Activated CD8-positive, alpha-beta T cell treated with anti-CD3 and anti-CD28 coated beads for 36 hours (primary cell): ENCODE results near the gene NBEAL1. TPM values are rescaled to one million over a fixed set of nuclear protein-coding genes. Genes with fewer than 3 reads are reported as not detected.
"Not testable (repeated sequence)": the region's sequence is repeated elsewhere in the genome, so short reads cannot be mapped to it uniquely, and the experiment has no call there.

Experiments used
- ATAC-seq: fragments of 200-7000 bp; cut with Tn5 transposase; one replicate; pipeline ENCODE4 v1.10.0; 2021; ENCODE audit warnings: mild to moderate bottlenecking, moderate library complexity
- CTCF ChIA-PET: fragments of 350-600 bp; sonication (Branson Sonifier 250); formaldehyde crosslinking; loops from one replicate; lab custom pipeline; 2021; ENCODE audit warnings: antibody characterized with exemption; lab: Charles Lee
- POLR2A ChIA-PET: fragments of 350-600 bp; sonication (Branson Sonifier 250); formaldehyde crosslinking; loops from one replicate; lab custom pipeline; 2021; ENCODE audit warnings: antibody characterized with exemption; lab: Charles Lee
- DNase-seq: peaks from one replicate; pipeline ENCODE4 v3.0.0-alpha.2; 2020
- H3K27ac Mint-ChIP-seq: one replicate; pipeline ENCODE4 v1.8.0; 2021; ENCODE audit warnings: mild to moderate bottlenecking, mixed read lengths
- H3K27me3 Mint-ChIP-seq: one replicate; pipeline ENCODE4 v1.8.0; 2021; ENCODE audit warnings: mixed read lengths
- H3K36me3 Mint-ChIP-seq: one replicate; pipeline ENCODE4 v1.8.0; 2021; ENCODE audit warnings: low read depth, mixed read lengths
- H3K4me1 Mint-ChIP-seq: one replicate; pipeline ENCODE4 v1.8.0; 2021; ENCODE audit warnings: low read depth, mixed read lengths
- H3K4me3 Mint-ChIP-seq: one replicate; pipeline ENCODE4 v1.8.0; 2021; ENCODE audit warnings: mild to moderate bottlenecking, moderate library complexity, mixed read lengths
- H3K9me3 Mint-ChIP-seq: one replicate; pipeline ENCODE4 v1.8.0; 2021; ENCODE audit warnings: mixed read lengths
- intact Hi-C: fragments of 100-400 bp; cut with micrococcal nuclease; formaldehyde crosslinking; loops from one replicate; pipeline ENCODE4 v1.10.0; 2022
- total RNA-seq, 2 experiments: library from RNA; stranded (reverse); gene quantifications; one replicate each; pipeline ENCODE4 v1.2.3, GENCODE V29; 2021
- TF ChIP-seq, protein P1 (sequence below): fragments of 200-600 bp; IDR thresholded peaks from one replicate; pipeline ENCODE4 v1.8.0; 2022; ENCODE audit warnings: antibody characterized with exemption, mild to moderate bottlenecking

NBEAL1 gene
- total RNA-seq, 2 experiments from 2014 or later = 11.8 to 16.4 TPM

GRCh38 chr2:203104273-203104672 lies 89.6 kb downstream of the NBEAL1 start:
- H3K36me3 Mint-ChIP-seq = peaks cover 33% of the 10 kb centered on the region
- POLR2A ChIA-PET = no interaction called here
- intact Hi-C loops = no loop called here
- CTCF ChIA-PET = interaction anchor here (0.6 kb wide), 1 partner anchor 924 kb away, joined by 3 read pairs; no protein-coding TSS in a partner anchor
- peaks cover 17% of the 10 kb centered on the region for H3K9me3 Mint-ChIP-seq
- TF ChIP-seq, protein P1, sequence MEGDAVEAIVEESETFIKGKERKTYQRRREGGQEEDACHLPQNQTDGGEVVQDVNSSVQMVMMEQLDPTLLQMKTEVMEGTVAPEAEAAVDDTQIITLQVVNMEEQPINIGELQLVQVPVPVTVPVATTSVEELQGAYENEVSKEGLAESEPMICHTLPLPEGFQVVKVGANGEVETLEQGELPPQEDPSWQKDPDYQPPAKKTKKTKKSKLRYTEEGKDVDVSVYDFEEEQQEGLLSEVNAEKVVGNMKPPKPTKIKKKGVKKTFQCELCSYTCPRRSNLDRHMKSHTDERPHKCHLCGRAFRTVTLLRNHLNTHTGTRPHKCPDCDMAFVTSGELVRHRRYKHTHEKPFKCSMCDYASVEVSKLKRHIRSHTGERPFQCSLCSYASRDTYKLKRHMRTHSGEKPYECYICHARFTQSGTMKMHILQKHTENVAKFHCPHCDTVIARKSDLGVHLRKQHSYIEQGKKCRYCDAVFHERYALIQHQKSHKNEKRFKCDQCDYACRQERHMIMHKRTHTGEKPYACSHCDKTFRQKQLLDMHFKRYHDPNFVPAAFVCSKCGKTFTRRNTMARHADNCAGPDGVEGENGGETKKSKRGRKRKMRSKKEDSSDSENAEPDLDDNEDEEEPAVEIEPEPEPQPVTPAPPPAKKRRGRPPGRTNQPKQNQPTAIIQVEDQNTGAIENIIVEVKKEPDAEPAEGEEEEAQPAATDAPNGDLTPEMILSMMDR = no peak
- no peaks in the 10 kb centered on the region for H3K4me1 Mint-ChIP-seq
- ATAC-seq = no peak
- DNase-seq = no peak
- no peak overlapping the region for H3K27ac Mint-ChIP-seq
- no peak overlapping the region for H3K4me3 Mint-ChIP-seq
- no peaks in the 10 kb centered on the region for H3K27me3 Mint-ChIP-seq

DNA sequence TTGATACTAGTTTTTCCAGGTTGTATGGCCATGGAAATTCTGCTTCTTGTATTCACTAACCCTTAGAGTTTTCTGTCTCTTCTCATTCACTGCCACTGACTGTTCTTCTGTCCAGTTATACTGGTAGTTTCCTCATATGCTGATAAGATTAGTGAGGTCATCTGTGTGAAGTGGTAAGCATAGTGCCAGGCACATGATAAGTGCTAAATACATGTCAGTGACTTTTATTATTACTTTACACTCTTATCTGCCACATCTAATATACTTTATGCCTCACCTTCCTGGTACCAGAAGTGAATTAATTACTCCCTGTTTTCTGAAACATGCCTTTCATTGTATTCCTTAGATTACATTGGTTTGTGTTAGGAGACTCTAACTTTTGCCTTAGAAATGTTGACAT lies 91.3 kb downstream of the NBEAL1 start:
- TF ChIP-seq, protein P1 = no peak
- no peak for ATAC-seq
- Mint-ChIP-seq H3K9me3 (peaks cover 17% of the 10 kb centered on the region), H3K4me3 (no peak overlapping the region), H3K27ac (no peak overlapping the region), H3K36me3 (peaks cover 26% of the 10 kb centered on the region), H3K4me1 (peaks cover 4% of the 10 kb centered on the region), H3K27me3 (no peaks in the 10 kb centered on the region)
- CTCF ChIA-PET = no interaction called here
- no peak for DNase-seq
- intact Hi-C loops = no loop called here
- POLR2A ChIA-PET = no interaction called here

DNA sequence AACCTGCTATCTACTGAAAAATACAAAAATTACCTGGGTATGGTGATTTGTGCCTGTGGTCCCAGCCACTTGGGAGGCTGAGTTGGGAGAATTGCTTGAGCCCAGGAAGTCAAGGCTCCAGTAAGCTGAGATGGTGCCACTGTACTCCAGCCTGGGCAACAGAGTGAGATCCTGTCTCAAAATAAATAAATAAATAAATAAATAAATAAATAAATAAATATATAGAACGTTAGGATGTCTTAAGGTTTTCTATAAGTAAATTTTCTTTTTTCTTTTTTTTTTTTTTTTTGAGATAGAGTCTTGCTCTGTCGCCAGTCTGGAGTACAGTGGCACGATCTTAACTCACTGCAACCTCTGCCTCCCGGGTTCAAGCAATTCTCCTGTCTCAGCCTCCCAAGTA lies 95.8 kb downstream of the NBEAL1 start:
- H3K4me1 Mint-ChIP-seq, POLR2A ChIA-PET, H3K9me3 Mint-ChIP-seq, ATAC-seq, H3K36me3 Mint-ChIP-seq, intact Hi-C loops, H3K4me3 Mint-ChIP-seq, H3K27me3 Mint-ChIP-seq, DNase-seq, H3K27ac Mint-ChIP-seq, CTCF ChIA-PET: not testable (repeated sequence)

- H3K36me3 Mint-ChIP-seq = peaks cover 7% of the 10 kb centered on the region
Observed at GRCh38 chr2:203112342-203112741, 97.7 kb downstream of the NBEAL1 start.

GRCh38 chr2:203115201-203115700 lies 100.6 kb downstream of the NBEAL1 start:
- H3K9me3 Mint-ChIP-seq, H3K4me3 Mint-ChIP-seq, H3K27ac Mint-ChIP-seq, POLR2A ChIA-PET, ATAC-seq, H3K4me1 Mint-ChIP-seq, H3K27me3 Mint-ChIP-seq, DNase-seq, intact Hi-C loops, H3K36me3 Mint-ChIP-seq, CTCF ChIA-PET: not testable (repeated sequence)

More at GRCh38 chr2:203112342-203112741, 97.7 kb downstream of the NBEAL1 start:
- no peak for ATAC-seq
- TF ChIP-seq, protein P1 = no peak
- Mint-ChIP-seq H3K4me1 (peaks cover 4% of the 10 kb centered on the region), H3K27ac (no peak overlapping the region), H3K4me3 (no peak overlapping the region), H3K27me3 (no peaks in the 10 kb centered on the region), H3K9me3 (no peaks in the 10 kb centered on the region)
- ChIA-PET POLR2A (no interaction called here), CTCF (no interaction called here)
- DNase-seq = no peak
- intact Hi-C loops = no loop called here

DNA sequence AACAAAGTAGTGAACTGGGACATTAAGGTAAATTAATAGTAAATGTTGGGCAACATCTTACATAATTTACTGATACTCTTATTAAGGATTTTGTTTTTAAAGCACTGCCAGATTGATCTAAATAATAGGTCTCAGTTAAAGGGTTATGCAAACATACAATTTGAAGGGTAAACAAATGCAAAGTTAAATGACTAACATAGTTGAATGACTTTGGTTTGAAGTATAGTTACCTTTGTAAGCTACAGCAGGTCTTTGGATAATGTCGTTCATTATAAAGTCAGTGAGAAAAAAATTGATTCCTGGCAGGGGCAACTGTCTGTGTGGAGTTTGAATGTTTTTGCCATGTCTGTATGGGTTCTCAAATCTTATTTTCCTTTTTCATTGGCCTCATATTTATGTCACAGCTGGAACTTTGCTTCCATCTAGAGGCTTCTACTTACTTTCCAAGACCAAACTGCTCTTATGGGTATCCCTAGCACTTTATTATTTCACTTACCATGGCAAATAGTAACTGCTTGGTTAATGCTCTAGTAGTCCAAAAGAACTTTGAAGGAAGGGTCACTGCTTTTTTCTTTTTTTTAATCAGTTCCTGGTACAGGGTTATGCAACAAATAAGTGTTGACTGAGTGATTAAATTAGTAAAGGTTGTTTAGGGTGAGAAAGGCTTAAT lies 107.8 kb downstream of the NBEAL1 start:
- intact Hi-C loops = no loop called here
- no peaks in the 10 kb centered on the region for H3K36me3 Mint-ChIP-seq
- POLR2A ChIA-PET = no interaction called here
- no peak overlapping the region for H3K27ac Mint-ChIP-seq
- DNase-seq = no peak
- CTCF ChIA-PET = interaction anchor here (0.6 kb wide), 1 partner anchor 770 kb away, joined by 3 read pairs; no protein-coding TSS in a partner anchor
- no peak overlapping the region for H3K4me3 Mint-ChIP-seq
- H3K27me3 Mint-ChIP-seq = no peaks in the 10 kb centered on the region
- TF ChIP-seq, protein P1 = no peak
- ATAC-seq = no peak
- no peaks in the 10 kb centered on the region for H3K4me1 Mint-ChIP-seq
- no peaks in the 10 kb centered on the region for H3K9me3 Mint-ChIP-seq
